Osteoblast (primary cell): ENCODE data around the gene RAB7A. TPM values are rescaled to one million over a fixed set of nuclear protein-coding genes. Genes with fewer than 3 reads are reported as not detected.
"Not testable (repeated sequence)": the region's sequence is repeated elsewhere in the genome, so short reads cannot be mapped to it uniquely, and the experiment has no call there.

Experiments used
- DNase-seq: peaks from one replicate; pipeline ENCODE4 v3.0.0; 2011; ENCODE audit warnings: low spot score, mixed read lengths; ENCODE audit not compliant: insufficient read length; ENCODE audit errors: missing footprints
- H2AFZ ChIP-seq: 2 replicates; pipeline ENCODE4 v1.6.0; 2011; ENCODE audit warnings: mild to moderate bottlenecking, low read length
- H3K27ac ChIP-seq: 2 replicates; pipeline ENCODE4 v1.5.1; 2011; ENCODE audit warnings: mild to moderate bottlenecking, low read depth, low read length, moderate library complexity
- H3K27me3 ChIP-seq: 2 replicates; pipeline ENCODE4 v1.6.0; 2012; ENCODE audit warnings: mild to moderate bottlenecking, control low read depth, inconsistent platforms, low read length, moderate library complexity; ENCODE audit not compliant: insufficient read depth
- H3K36me3 ChIP-seq: 2 replicates; pipeline ENCODE4 v1.5.1; 2011; ENCODE audit warnings: mild to moderate bottlenecking, low read length, control low read depth, moderate library complexity; ENCODE audit not compliant: insufficient read depth
- H3K4me1 ChIP-seq: 2 replicates; pipeline ENCODE4 v1.5.1; 2011; ENCODE audit warnings: mild to moderate bottlenecking, low read length, control low read depth, moderate library complexity; ENCODE audit not compliant: insufficient read depth
- H3K4me2 ChIP-seq: 2 replicates; pipeline ENCODE4 v1.6.0; 2011; ENCODE audit warnings: mild to moderate bottlenecking, low read length; ENCODE audit not compliant: insufficient read depth
- H3K4me3 ChIP-seq: fragments of 200-600 bp; sonication (generic); 3 replicates; pipeline ENCODE4 v1.5.1; 2012; ENCODE audit warnings: mild to moderate bottlenecking, low read length, inconsistent platforms; ENCODE audit not compliant: insufficient read depth
- H3K79me2 ChIP-seq: 2 replicates; pipeline ENCODE4 v1.6.0; 2012; ENCODE audit warnings: mild to moderate bottlenecking, low read length, control low read depth, inconsistent platforms; ENCODE audit not compliant: insufficient read depth
- H3K9me3 ChIP-seq: 2 replicates; pipeline ENCODE4 v1.5.1; 2011; ENCODE audit warnings: low read depth, low read length, control low read depth
- H4K20me1 ChIP-seq: 2 replicates; pipeline ENCODE4 v1.6.0; 2012; ENCODE audit warnings: mild to moderate bottlenecking, low read length, control low read depth; ENCODE audit not compliant: insufficient read depth
- total RNA-seq: library from RNA; depleted of rRNA; stranded (reverse); fragments of >200 nt; gene quantifications from 2 replicates; pipeline ENCODE4 v1.2.3, GENCODE V29; 2012
- TF ChIP-seq, protein P1 (sequence below): IDR thresholded peaks from 2 replicates; pipeline ENCODE4 v1.5.1; 2011; ENCODE audit warnings: mild to moderate bottlenecking, low read depth, low read length, moderate library complexity; ENCODE audit errors: extremely low read depth

Gene RAB7A
- total RNA-seq, 1 donor, result 86.1 TPM

- no peak for DNase-seq
- TF ChIP-seq, protein P1, sequence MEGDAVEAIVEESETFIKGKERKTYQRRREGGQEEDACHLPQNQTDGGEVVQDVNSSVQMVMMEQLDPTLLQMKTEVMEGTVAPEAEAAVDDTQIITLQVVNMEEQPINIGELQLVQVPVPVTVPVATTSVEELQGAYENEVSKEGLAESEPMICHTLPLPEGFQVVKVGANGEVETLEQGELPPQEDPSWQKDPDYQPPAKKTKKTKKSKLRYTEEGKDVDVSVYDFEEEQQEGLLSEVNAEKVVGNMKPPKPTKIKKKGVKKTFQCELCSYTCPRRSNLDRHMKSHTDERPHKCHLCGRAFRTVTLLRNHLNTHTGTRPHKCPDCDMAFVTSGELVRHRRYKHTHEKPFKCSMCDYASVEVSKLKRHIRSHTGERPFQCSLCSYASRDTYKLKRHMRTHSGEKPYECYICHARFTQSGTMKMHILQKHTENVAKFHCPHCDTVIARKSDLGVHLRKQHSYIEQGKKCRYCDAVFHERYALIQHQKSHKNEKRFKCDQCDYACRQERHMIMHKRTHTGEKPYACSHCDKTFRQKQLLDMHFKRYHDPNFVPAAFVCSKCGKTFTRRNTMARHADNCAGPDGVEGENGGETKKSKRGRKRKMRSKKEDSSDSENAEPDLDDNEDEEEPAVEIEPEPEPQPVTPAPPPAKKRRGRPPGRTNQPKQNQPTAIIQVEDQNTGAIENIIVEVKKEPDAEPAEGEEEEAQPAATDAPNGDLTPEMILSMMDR, result no peak
- Histone ChIP-seq H2AFZ (no peak overlapping the region), H3K36me3 (no peaks in the 10 kb centered on the region), H3K79me2 (no peaks in the 10 kb centered on the region), H4K20me1 (peaks cover 3% of the 10 kb centered on the region), H3K27me3 (peaks cover 6% of the 10 kb centered on the region), H3K9me3 (no peaks in the 10 kb centered on the region), H3K4me3 (no peak overlapping the region), H3K4me2 (no peak overlapping the region), H3K4me1 (no peaks in the 10 kb centered on the region), H3K27ac (no peak overlapping the region)
These were observed 13.1 kb upstream of the RAB7A start for GRCh38 chr3:128712848-128713247.

- H3K9me3 ChIP-seq, result no peaks in the 10 kb centered on the region
- TF ChIP-seq, protein P1, result no peak
- no peaks in the 10 kb centered on the region for H3K4me1 ChIP-seq
- H4K20me1 ChIP-seq, result peaks cover 3% of the 10 kb centered on the region
- DNase-seq, result peak; percentile 53
- peaks cover 6% of the 10 kb centered on the region for H3K27me3 ChIP-seq
- H3K4me2 ChIP-seq, result no peak overlapping the region
- no peak overlapping the region for H2AFZ ChIP-seq
- H3K4me3 ChIP-seq, result no peak overlapping the region
- no peaks in the 10 kb centered on the region for H3K79me2 ChIP-seq
- H3K36me3 ChIP-seq, result no peaks in the 10 kb centered on the region
- no peak overlapping the region for H3K27ac ChIP-seq
These were observed 11.0 kb upstream of the RAB7A start for GRCh38 chr3:128714887-128715491.

DNA sequence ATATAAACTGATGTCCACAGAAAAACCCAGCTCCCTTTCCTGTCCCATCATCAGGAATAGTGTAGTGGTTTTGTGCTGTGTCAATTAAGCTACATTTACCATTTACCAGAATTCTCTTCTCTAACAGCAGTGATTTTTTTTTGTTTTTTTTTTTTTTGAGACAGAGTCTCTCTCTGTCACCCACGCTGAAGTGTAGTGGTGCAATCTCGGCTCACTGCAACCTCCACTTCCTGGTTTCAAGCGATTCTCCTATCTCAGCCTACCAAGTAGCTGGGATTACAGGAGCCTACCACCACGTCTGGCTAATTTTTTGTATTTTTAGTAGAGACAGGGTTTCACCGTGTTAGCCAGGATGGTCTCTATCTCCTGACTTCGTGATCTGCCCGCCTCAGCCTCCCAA, 7.1 kb upstream of the RAB7A start:
- not testable (repeated sequence) for H3K36me3 ChIP-seq, H3K27me3 ChIP-seq, H2AFZ ChIP-seq, H4K20me1 ChIP-seq, H3K27ac ChIP-seq, H3K4me1 ChIP-seq, H3K9me3 ChIP-seq, H3K4me3 ChIP-seq, DNase-seq, H3K79me2 ChIP-seq, H3K4me2 ChIP-seq

DNA sequence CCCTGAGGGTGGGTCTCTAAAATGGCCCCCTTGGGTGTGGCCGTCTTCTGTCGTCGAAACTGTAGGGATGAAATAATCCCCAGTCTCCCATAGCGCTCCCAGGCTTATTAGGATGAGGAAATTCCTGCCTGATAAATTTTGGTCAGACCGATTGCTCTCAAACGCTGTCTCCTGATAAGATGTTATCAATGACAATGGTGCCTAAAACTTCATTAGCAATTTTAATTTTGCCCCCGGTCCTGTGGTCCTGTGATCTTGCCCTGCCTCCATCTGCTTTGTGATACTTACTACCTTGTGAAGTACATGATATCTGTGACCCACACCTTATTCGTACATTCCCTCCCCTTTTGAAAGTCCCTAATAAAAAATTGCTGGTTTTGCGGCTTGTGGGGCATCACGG, 5.1 kb upstream of the RAB7A start:
- Histone ChIP-seq H3K36me3 (no peaks in the 10 kb centered on the region), H3K79me2 (peaks cover 5% of the 10 kb centered on the region), H3K4me3 (no peak overlapping the region), H3K4me1 (peaks cover 3% of the 10 kb centered on the region), H3K4me2 (no peak overlapping the region), H3K27me3 (no peaks in the 10 kb centered on the region), H3K27ac (no peak overlapping the region), H2AFZ (no peak overlapping the region), H4K20me1 (no peaks in the 10 kb centered on the region), H3K9me3 (no peaks in the 10 kb centered on the region)
- TF ChIP-seq, protein P1, result no peak
- DNase-seq, result no peak
